HEK293 (cell line): Measurements from ENCODE around the gene WASHC4.

ENCODE experiments used
- CTCF ChIA-PET: fragments of 350-600 bp; formaldehyde crosslinking; extraction: SDS; loops from one replicate; lab custom pipeline; 2021; ENCODE audit warnings: antibody characterized with exemption; lab: Yijun Ruan, JAX
- POLR2A ChIA-PET: fragments of 300-600 bp; formaldehyde crosslinking; extraction: SDS; loops from one replicate; lab custom pipeline; 2020; ENCODE audit warnings: antibody characterized with exemption, inconsistent platforms; lab: Yijun Ruan, JAX
- H3K27ac ChIP-seq: fragments of 200-500 bp; sonication (Bioruptor generic); 2 replicates; pipeline ENCODE4 v1.5.1; 2014; ENCODE audit warnings: low read depth, low read length, control low read depth, inconsistent platforms; ENCODE audit errors: extremely low read depth
- H3K36me3 ChIP-seq, 2 experiments: fragments of 200-500 bp in 1 of 2; sonication (Bioruptor generic) in 1 of 2; 1 replicate in 1 of 2; 2 replicates in 1 of 2; pipeline ENCODE4 v1.5.1; 2014 to 2017; ENCODE audit warnings: inconsistent platforms in 2 of 2, low read length in 2 of 2; ENCODE audit not compliant: control insufficient read depth in 2 of 2, insufficient read depth in 1 of 2
- H3K4me1 ChIP-seq: fragments of 200-500 bp; sonication (Bioruptor generic); 2 replicates; pipeline ENCODE4 v1.5.1; 2014; ENCODE audit warnings: mild to moderate bottlenecking, low read length, inconsistent platforms; ENCODE audit not compliant: control insufficient read depth, insufficient read depth
- H3K4me3 ChIP-seq: 2 replicates; pipeline ENCODE4 v1.5.1; 2011; ENCODE audit warnings: low read depth, mild to moderate bottlenecking, control low read depth, low read length, moderate library complexity
- H3K9me3 ChIP-seq: fragments of 200-500 bp; sonication (Bioruptor generic); 2 replicates; pipeline ENCODE4 v1.5.1; 2014; ENCODE audit warnings: low read depth, low read length, inconsistent platforms; ENCODE audit not compliant: control insufficient read depth, insufficient read depth
- KLF7 ChIP-seq: fragments of 450-650 bp; formaldehyde crosslinking; IDR thresholded peaks from 2 replicates; pipeline ENCODE4 v1.5.1; 2016; ENCODE audit warnings: missing biosample characterization, missing genetic modification characterization, borderline replicate concordance
- MYNN ChIP-seq: fragments of 450-650 bp; formaldehyde crosslinking; IDR thresholded peaks from 2 replicates; pipeline ENCODE4 v1.5.1; 2016; ENCODE audit warnings: missing biosample characterization, missing genetic modification characterization, borderline replicate concordance
- REPIN1 ChIP-seq: fragments of 450-650 bp; formaldehyde crosslinking; IDR thresholded peaks from 2 replicates; pipeline ENCODE4 v1.5.1; 2017; ENCODE audit warnings: missing biosample characterization, missing genetic modification characterization, low read depth
- SP3 ChIP-seq: fragments of 450-650 bp; formaldehyde crosslinking; IDR thresholded peaks from 2 replicates; pipeline ENCODE4 v1.5.1; 2016; ENCODE audit warnings: missing biosample characterization, missing genetic modification characterization
- ZBTB21 ChIP-seq: fragments of 450-650 bp; formaldehyde crosslinking; IDR thresholded peaks from 2 replicates; pipeline ENCODE4 v1.5.1; 2017; ENCODE audit warnings: missing biosample characterization, missing genetic modification characterization
- ZFP3 ChIP-seq: fragments of 450-650 bp; formaldehyde crosslinking; IDR thresholded peaks from 2 replicates; pipeline ENCODE4 v1.5.1; 2016; ENCODE audit warnings: low read depth, missing biosample characterization, missing genetic modification characterization
- ZFP41 ChIP-seq: fragments of 450-650 bp; formaldehyde crosslinking; IDR thresholded peaks from 2 replicates; pipeline ENCODE4 v1.5.1; 2016; ENCODE audit warnings: missing biosample characterization, missing genetic modification characterization, borderline replicate concordance
- ZFP69B ChIP-seq: fragments of 450-650 bp; formaldehyde crosslinking; IDR thresholded peaks from 2 replicates; pipeline ENCODE4 v1.5.1; 2016; ENCODE audit warnings: missing biosample characterization, missing genetic modification characterization
- ZNF157 ChIP-seq: fragments of 450-650 bp; formaldehyde crosslinking; IDR thresholded peaks from 2 replicates; pipeline ENCODE4 v1.5.1; 2016; ENCODE audit warnings: missing biosample characterization, missing genetic modification characterization
- ZNF202 ChIP-seq: fragments of 450-650 bp; formaldehyde crosslinking; IDR thresholded peaks from 2 replicates; pipeline ENCODE4 v1.5.1; 2016; ENCODE audit warnings: missing biosample characterization, missing genetic modification characterization, borderline replicate concordance
- ZNF24 ChIP-seq: fragments of 450-650 bp; formaldehyde crosslinking; IDR thresholded peaks from 2 replicates; pipeline ENCODE4 v1.5.1; 2016; ENCODE audit warnings: missing biosample characterization, missing genetic modification characterization
- ZNF248 ChIP-seq: fragments of 450-650 bp; formaldehyde crosslinking; IDR thresholded peaks from 2 replicates; pipeline ENCODE4 v1.5.1; 2017; ENCODE audit warnings: missing biosample characterization, missing genetic modification characterization
- ZNF274 ChIP-seq, 2 experiments: fragments of 200-500 bp in 1 of 2; fragments of 450-650 bp in 1 of 2; sonication (Bioruptor generic) in 1 of 2; formaldehyde crosslinking in 1 of 2; IDR thresholded peaks; 2 replicates each; pipeline versions ENCODE4 v1.5.1 to v1.6.1; 2014 to 2016; ENCODE audit warnings: borderline replicate concordance in 1 of 2, inconsistent platforms in 1 of 2, low read length in 1 of 2, missing biosample characterization in 1 of 2, missing genetic modification characterization in 1 of 2
- ZNF311 ChIP-seq: fragments of 450-650 bp; formaldehyde crosslinking; IDR thresholded peaks from 2 replicates; pipeline ENCODE4 v1.5.1; 2017; ENCODE audit warnings: missing biosample characterization, missing genetic modification characterization, borderline replicate concordance
- ZNF335 ChIP-seq: fragments of 450-650 bp; formaldehyde crosslinking; conservative IDR thresholded peaks from 2 replicates; pipeline ENCODE4 v1.5.1; 2016; ENCODE audit warnings: missing biosample characterization, missing genetic modification characterization
- ZNF341 ChIP-seq: fragments of 450-650 bp; formaldehyde crosslinking; IDR thresholded peaks from 2 replicates; pipeline ENCODE4; 2016; ENCODE audit warnings: low read depth, missing biosample characterization, missing genetic modification characterization
- ZNF473 ChIP-seq: fragments of 450-650 bp; formaldehyde crosslinking; IDR thresholded peaks from 2 replicates; pipeline ENCODE4 v1.5.1; 2017; ENCODE audit warnings: missing biosample characterization, missing genetic modification characterization
- ZNF48 ChIP-seq: fragments of 450-650 bp; formaldehyde crosslinking; IDR thresholded peaks from 2 replicates; pipeline ENCODE4 v1.5.1; 2016; ENCODE audit warnings: missing biosample characterization, missing genetic modification characterization
- ZNF521 ChIP-seq: fragments of 450-650 bp; formaldehyde crosslinking; IDR thresholded peaks from 2 replicates; pipeline ENCODE4 v1.5.1; 2017; ENCODE audit warnings: missing biosample characterization, mild to moderate bottlenecking, missing genetic modification characterization
- ZNF548 ChIP-seq: fragments of 450-650 bp; formaldehyde crosslinking; IDR thresholded peaks from 2 replicates; pipeline ENCODE4 v1.5.1; 2016; ENCODE audit warnings: missing biosample characterization, missing genetic modification characterization
- ZNF558 ChIP-seq: fragments of 450-650 bp; formaldehyde crosslinking; IDR thresholded peaks from 2 replicates; pipeline ENCODE4 v1.5.1; 2016; ENCODE audit warnings: missing biosample characterization, missing genetic modification characterization
- ZNF596 ChIP-seq: fragments of 450-650 bp; IDR thresholded peaks from 2 replicates; pipeline ENCODE4 v1.5.0; 2018; ENCODE audit warnings: missing biosample characterization, mild to moderate bottlenecking, missing genetic modification characterization, moderate library complexity
- ZNF701 ChIP-seq: fragments of 450-650 bp; formaldehyde crosslinking; IDR thresholded peaks from 2 replicates; pipeline ENCODE4 v1.5.1; 2016; ENCODE audit warnings: missing biosample characterization, missing genetic modification characterization
- ZNF777 ChIP-seq: fragments of 450-650 bp; formaldehyde crosslinking; IDR thresholded peaks from 2 replicates; pipeline ENCODE4 v1.5.1; 2017; ENCODE audit warnings: missing biosample characterization, missing genetic modification characterization, borderline replicate concordance
- TF ChIP-seq, protein P1 (sequence below): fragments of 450-650 bp; formaldehyde crosslinking; IDR thresholded peaks from 2 replicates; pipeline ENCODE4; 2016; ENCODE audit warnings: missing biosample characterization, missing genetic modification characterization
- TF ChIP-seq, protein P2 (sequence below): fragments of 450-650 bp; formaldehyde crosslinking; conservative IDR thresholded peaks from 2 replicates; pipeline ENCODE4 v1.5.1; 2016; ENCODE audit warnings: low read depth, missing biosample characterization, missing genetic modification characterization
- TF ChIP-seq, protein P3 (sequence below): fragments of 450-650 bp; formaldehyde crosslinking; IDR thresholded peaks from 2 replicates; pipeline ENCODE4 v1.5.1; 2017; ENCODE audit warnings: missing biosample characterization, missing genetic modification characterization

WASHC4 gene

DNA sequence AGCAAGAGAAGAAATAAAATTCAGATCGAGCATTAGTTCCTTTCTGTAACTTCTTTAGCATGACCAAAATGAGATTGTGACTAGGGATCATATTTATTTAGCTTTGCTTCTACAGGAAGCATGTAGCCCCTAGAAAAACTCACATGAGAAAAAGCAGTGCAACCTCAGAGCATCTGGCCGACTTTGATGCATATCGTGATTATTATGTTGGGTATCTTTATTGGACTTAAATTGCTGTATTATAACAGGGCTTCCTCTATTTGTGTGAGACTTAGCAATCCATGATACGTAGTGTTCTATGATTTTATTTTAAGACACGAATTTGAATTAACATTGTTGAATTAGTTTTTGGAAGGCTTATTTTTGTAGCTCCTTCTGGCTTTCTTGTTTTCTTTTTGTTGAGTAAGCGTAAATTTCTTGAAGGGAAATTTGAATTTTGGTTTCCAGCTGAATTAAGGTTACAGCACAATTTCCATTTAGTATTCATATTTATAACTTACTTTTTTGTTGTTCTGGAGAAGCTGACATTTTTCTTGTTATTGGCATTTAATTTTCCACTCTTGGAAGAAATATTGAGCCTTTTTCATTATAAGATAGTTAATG lies 33.9 kb downstream of the WASHC4 start:
- no peak overlapping the region for H3K4me3 ChIP-seq
- H3K27ac ChIP-seq: no peak overlapping the region
- peaks cover 57 to 59% of the 10 kb centered on the region in 2 experiments for H3K36me3 ChIP-seq
- H3K4me1 ChIP-seq: no peaks in the 10 kb centered on the region
- CTCF ChIA-PET: interaction anchor here (0.7 to 0.8 kb wide), 3 partner anchors 26 to 1764 kb away, joined by 3 to 4 read pairs (median 3); no protein-coding TSS in a partner anchor
- no peaks in the 10 kb centered on the region for H3K9me3 ChIP-seq
- POLR2A ChIA-PET: no interaction called here
- TF ChIP-seq ZFP41 (tag by site-specific recombination) (no peak), ZNF596 (no peak), ZNF248 (no peak), ZNF24 (tag by site-specific recombination) (no peak), ZNF202 (tag by site-specific recombination) (no peak), SP3 (tag by site-specific recombination) (no peak), ZNF335 (tag by site-specific recombination) (no peak), ZBTB21 (no peak), ZNF311 (tag by site-specific recombination) (no peak), ZNF521 (tag by site-specific recombination) (no peak)
- TF ChIP-seq, protein P1, sequence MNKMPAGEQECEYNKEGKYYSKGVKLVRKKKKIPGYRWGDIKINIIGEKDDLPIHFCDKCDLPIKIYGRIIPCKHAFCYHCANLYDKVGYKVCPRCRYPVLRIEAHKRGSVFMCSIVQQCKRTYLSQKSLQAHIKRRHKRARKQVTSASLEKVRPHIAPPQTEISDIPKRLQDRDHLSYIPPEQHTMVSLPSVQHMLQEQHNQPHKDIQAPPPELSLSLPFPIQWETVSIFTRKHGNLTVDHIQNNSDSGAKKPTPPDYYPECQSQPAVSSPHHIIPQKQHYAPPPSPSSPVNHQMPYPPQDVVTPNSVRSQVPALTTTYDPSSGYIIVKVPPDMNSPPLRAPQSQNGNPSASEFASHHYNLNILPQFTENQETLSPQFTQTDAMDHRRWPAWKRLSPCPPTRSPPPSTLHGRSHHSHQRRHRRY (tag by site-specific recombination): no peak

DNA sequence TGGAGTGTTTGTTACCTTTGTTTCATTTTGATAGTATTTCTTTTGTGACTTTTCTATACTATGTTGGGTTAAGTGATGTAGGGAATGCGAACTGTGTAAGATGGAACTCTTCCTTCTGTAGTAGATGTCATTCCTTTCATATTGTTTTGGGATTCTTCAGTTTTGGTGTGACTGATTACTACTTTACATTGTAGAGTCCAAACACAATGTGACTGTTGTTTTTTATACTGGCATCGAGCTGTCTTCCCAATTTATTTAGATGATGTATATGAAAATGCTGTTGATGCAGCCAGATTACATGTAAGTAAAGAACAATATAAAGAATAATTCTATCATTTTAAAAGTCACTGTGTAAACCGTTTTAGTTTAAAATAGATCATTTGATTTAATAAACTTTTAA lies 34.7 kb downstream of the WASHC4 start:
- H3K27ac ChIP-seq: no peak overlapping the region
- H3K4me1 ChIP-seq: no peaks in the 10 kb centered on the region
- H3K4me3 ChIP-seq: no peak overlapping the region
- H3K36me3 ChIP-seq: peaks cover 57 to 65% of the 10 kb centered on the region in 2 experiments
- no peaks in the 10 kb centered on the region for H3K9me3 ChIP-seq
- CTCF ChIA-PET: no interaction called here
- no peak for TF ChIP-seq ZNF341 (tag by site-specific recombination)
- no peak for TF ChIP-seq ZNF548 (tag by site-specific recombination)
- TF ChIP-seq ZFP3: no peak
- no peak for TF ChIP-seq ZNF701 (tag by site-specific recombination)
- no peak for TF ChIP-seq ZNF558 (tag by site-specific recombination)
- no peak for TF ChIP-seq KLF7 (tag by site-specific recombination)
- POLR2A ChIA-PET: no interaction called here

DNA sequence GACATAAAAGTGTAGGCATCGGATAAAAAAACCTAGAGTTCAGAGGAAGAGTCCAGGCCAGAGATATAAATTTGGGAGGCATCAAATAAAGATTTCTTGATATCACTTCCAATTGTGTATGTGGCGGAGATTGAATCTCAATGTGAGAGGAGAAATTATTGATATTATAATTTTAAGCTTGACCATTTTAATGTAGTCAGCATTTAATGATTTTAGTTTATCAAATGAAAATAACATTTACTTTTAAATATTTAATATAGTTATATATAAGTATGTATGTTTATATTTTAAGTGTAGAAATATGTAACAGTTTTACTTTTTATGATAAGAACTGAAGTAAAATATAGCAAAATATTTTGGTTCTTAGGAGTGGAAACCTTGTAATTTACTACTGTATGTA lies 48.7 kb downstream of the WASHC4 start:
- no peaks in the 10 kb centered on the region for H3K9me3 ChIP-seq
- ChIA-PET CTCF (no interaction called here), POLR2A (no interaction called here)
- TF ChIP-seq ZNF473 (tag by site-specific recombination) (no peak), ZFP69B (tag by site-specific recombination) (no peak), ZNF157 (no peak), ZNF777 (tag by site-specific recombination) (no peak), REPIN1 (tag by site-specific recombination) (no peak), ZNF274 (IDR thresholded peaks at IDR 0.05; ENCODE audit: low read length) (no peak), ZNF274 (tag by site-specific recombination; IDR thresholded peaks at IDR 0.05; ENCODE audit: borderline replicate concordance) (no peak), ZNF48 (tag by site-specific recombination) (no peak), MYNN (tag by site-specific recombination) (no peak)
- TF ChIP-seq, protein P2, sequence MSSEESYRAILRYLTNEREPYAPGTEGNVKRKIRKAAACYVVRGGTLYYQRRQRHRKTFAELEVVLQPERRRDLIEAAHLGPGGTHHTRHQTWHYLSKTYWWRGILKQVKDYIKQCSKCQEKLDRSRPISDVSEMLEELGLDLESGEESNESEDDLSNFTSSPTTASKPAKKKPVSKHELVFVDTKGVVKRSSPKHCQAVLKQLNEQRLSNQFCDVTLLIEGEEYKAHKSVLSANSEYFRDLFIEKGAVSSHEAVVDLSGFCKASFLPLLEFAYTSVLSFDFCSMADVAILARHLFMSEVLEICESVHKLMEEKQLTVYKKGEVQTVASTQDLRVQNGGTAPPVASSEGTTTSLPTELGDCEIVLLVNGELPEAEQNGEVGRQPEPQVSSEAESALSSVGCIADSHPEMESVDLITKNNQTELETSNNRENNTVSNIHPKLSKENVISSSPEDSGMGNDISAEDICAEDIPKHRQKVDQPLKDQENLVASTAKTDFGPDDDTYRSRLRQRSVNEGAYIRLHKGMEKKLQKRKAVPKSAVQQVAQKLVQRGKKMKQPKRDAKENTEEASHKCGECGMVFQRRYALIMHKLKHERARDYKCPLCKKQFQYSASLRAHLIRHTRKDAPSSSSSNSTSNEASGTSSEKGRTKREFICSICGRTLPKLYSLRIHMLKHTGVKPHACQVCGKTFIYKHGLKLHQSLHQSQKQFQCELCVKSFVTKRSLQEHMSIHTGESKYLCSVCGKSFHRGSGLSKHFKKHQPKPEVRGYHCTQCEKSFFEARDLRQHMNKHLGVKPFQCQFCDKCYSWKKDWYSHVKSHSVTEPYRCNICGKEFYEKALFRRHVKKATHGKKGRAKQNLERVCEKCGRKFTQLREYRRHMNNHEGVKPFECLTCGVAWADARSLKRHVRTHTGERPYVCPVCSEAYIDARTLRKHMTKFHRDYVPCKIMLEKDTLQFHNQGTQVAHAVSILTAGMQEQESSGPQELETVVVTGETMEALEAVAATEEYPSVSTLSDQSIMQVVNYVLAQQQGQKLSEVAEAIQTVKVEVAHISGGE: no peak
- TF ChIP-seq, protein P3, sequence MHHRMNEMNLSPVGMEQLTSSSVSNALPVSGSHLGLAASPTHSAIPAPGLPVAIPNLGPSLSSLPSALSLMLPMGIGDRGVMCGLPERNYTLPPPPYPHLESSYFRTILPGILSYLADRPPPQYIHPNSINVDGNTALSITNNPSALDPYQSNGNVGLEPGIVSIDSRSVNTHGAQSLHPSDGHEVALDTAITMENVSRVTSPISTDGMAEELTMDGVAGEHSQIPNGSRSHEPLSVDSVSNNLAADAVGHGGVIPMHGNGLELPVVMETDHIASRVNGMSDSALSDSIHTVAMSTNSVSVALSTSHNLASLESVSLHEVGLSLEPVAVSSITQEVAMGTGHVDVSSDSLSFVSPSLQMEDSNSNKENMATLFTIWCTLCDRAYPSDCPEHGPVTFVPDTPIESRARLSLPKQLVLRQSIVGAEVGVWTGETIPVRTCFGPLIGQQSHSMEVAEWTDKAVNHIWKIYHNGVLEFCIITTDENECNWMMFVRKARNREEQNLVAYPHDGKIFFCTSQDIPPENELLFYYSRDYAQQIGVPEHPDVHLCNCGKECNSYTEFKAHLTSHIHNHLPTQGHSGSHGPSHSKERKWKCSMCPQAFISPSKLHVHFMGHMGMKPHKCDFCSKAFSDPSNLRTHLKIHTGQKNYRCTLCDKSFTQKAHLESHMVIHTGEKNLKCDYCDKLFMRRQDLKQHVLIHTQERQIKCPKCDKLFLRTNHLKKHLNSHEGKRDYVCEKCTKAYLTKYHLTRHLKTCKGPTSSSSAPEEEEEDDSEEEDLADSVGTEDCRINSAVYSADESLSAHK (tag by site-specific recombination): no peak
- H3K36me3 ChIP-seq: peaks cover 51 to 78% of the 10 kb centered on the region in 2 experiments
- no peak overlapping the region for H3K4me3 ChIP-seq
- H3K27ac ChIP-seq: no peak overlapping the region
- H3K4me1 ChIP-seq: no peaks in the 10 kb centered on the region
